ENCODE results near the gene C9orf78. TPM values are rescaled to one million over a fixed set of nuclear protein-coding genes. Genes with fewer than 3 reads are reported as not detected.

Gene C9orf78
- total RNA-seq, 1 donor from 2014 or later = 30.8 TPM

DNA sequence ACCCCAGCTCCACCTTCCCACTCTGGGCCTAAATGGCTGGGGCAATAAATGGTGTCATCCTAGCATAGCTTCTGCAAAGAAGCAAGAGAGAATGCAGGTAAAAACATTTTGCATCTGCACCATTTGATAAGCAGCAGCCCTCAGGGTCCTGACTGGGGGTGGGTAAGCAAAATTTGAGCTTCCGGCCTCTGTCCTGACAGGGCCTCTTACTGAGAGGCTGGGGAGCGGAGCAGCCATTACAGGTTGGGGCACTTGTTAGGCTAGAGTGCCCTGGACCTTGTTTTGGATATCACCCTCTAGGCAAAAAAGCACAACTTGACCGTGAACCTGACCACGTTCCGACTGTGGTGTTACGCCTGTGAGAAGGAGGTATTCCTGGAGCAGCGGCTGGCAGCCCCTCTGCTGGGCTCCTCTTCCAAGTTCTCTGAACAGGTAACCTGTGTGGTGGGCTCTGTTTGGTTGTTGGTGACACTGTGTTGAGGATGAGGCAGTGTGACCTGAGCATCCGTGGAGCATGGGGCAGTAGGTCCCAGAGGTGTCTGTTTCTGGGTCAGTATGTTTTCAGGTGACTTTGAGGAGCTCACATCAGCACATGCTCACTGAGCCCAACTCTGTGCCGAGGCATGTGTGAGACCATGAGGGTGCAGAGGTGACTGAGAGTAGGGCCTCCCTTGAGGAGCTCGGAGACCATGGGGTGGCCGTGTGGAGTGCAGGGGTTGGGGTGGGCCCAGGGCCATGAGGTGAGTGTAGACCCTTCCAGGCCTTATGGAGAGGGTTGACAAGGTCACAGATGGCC lies 23.3 kb upstream of the C9orf78 start:
- Mint-ChIP-seq H3K27ac (no peak overlapping the region), H3K4me3 (ENCODE audit: low read depth) (no peak overlapping the region), H3K9me3 (ENCODE audit: low read depth) (no peaks in the 10 kb centered on the region), H3K27me3 (no peaks in the 10 kb centered on the region), H3K36me3 (ENCODE audit: insufficient read depth) (peaks cover 14% of the 10 kb centered on the region), H3K4me1 (ENCODE audit: low read depth) (no peaks in the 10 kb centered on the region)
- DNase-seq (ENCODE audit: low spot score, unreplicated experiment) = no peak
- TF ChIP-seq, protein P1, sequence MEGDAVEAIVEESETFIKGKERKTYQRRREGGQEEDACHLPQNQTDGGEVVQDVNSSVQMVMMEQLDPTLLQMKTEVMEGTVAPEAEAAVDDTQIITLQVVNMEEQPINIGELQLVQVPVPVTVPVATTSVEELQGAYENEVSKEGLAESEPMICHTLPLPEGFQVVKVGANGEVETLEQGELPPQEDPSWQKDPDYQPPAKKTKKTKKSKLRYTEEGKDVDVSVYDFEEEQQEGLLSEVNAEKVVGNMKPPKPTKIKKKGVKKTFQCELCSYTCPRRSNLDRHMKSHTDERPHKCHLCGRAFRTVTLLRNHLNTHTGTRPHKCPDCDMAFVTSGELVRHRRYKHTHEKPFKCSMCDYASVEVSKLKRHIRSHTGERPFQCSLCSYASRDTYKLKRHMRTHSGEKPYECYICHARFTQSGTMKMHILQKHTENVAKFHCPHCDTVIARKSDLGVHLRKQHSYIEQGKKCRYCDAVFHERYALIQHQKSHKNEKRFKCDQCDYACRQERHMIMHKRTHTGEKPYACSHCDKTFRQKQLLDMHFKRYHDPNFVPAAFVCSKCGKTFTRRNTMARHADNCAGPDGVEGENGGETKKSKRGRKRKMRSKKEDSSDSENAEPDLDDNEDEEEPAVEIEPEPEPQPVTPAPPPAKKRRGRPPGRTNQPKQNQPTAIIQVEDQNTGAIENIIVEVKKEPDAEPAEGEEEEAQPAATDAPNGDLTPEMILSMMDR (IDR thresholded peaks at IDR 0.05; ENCODE audit: unreplicated experiment) = no peak

- H3K4me1 Mint-ChIP-seq (ENCODE audit: low read depth) = no peaks in the 10 kb centered on the region
- H3K4me3 Mint-ChIP-seq (ENCODE audit: low read depth) = no peak overlapping the region
- no peaks in the 10 kb centered on the region for H3K27me3 Mint-ChIP-seq
- TF ChIP-seq, protein P1 (IDR thresholded peaks at IDR 0.05; ENCODE audit: unreplicated experiment) = no peak
- H3K9me3 Mint-ChIP-seq (ENCODE audit: low read depth) = no peaks in the 10 kb centered on the region
- H3K27ac Mint-ChIP-seq = no peak overlapping the region
- no peak for DNase-seq (ENCODE audit: low spot score, unreplicated experiment)
- peaks cover 17% of the 10 kb centered on the region for H3K36me3 Mint-ChIP-seq (ENCODE audit: insufficient read depth)
Observed at GRCh38 chr9:129857207-129857606, 22.1 kb upstream of the C9orf78 start.

GRCh38 chr9:129854588-129855110 lies 19.6 kb upstream of the C9orf78 start:
- Mint-ChIP-seq H3K36me3 (ENCODE audit: insufficient read depth) (peaks cover 20% of the 10 kb centered on the region), H3K27ac (no peak overlapping the region), H3K27me3 (no peaks in the 10 kb centered on the region), H3K9me3 (ENCODE audit: low read depth) (no peaks in the 10 kb centered on the region), H3K4me1 (ENCODE audit: low read depth) (no peaks in the 10 kb centered on the region), H3K4me3 (ENCODE audit: low read depth) (no peak overlapping the region)
- TF ChIP-seq, protein P1 (IDR thresholded peaks at IDR 0.05; ENCODE audit: unreplicated experiment) = no peak
- no peak for DNase-seq (ENCODE audit: low spot score, unreplicated experiment)

DNA sequence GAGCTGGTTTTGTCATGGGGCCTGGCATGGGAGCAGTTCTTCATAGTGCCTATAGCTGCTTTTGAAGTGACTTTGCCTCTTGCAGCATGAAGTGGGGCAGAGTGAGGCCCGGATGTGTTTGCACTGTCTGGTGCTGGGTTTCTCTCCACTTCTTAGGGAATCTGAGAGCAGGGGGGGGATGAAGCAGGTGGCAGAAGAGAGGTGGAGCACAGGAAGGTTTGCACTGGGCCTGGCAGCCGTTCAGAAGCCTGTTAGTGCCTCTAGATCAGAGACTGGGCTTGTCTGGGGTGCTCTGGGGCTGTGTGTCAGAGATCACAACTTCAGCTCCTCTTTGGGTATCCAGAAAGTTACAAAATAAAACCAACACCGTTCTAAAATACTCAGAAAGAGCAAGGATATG lies 18.5 kb upstream of the C9orf78 start:
- Mint-ChIP-seq H3K36me3 (ENCODE audit: insufficient read depth) (peaks cover 20% of the 10 kb centered on the region), H3K4me1 (ENCODE audit: low read depth) (no peaks in the 10 kb centered on the region), H3K27ac (no peak overlapping the region), H3K4me3 (ENCODE audit: low read depth) (no peak overlapping the region), H3K27me3 (no peaks in the 10 kb centered on the region), H3K9me3 (ENCODE audit: low read depth) (no peaks in the 10 kb centered on the region)
- DNase-seq (ENCODE audit: low spot score, unreplicated experiment) = no peak
- TF ChIP-seq, protein P1 (IDR thresholded peaks at IDR 0.05; ENCODE audit: unreplicated experiment) = no peak

GRCh38 chr9:129852579-129852978 lies 17.5 kb upstream of the C9orf78 start:
- H3K4me3 Mint-ChIP-seq (ENCODE audit: low read depth) = no peak overlapping the region
- no peak for DNase-seq (ENCODE audit: low spot score, unreplicated experiment)
- H3K27ac Mint-ChIP-seq = no peak overlapping the region

More at GRCh38 chr9:129852579-129852978, 17.5 kb upstream of the C9orf78 start:
- Mint-ChIP-seq H3K4me1 (ENCODE audit: low read depth) (no peaks in the 10 kb centered on the region), H3K36me3 (ENCODE audit: insufficient read depth) (peaks cover 20% of the 10 kb centered on the region), H3K27me3 (no peaks in the 10 kb centered on the region), H3K9me3 (ENCODE audit: low read depth) (no peaks in the 10 kb centered on the region)
- TF ChIP-seq, protein P1 (IDR thresholded peaks at IDR 0.05; ENCODE audit: unreplicated experiment) = no peak

All from progenitor cell of endocrine pancreas (in vitro differentiated cells).